ENCODE measurements around the gene SERTM1. TPM values are rescaled to one million over a fixed set of nuclear protein-coding genes. Genes with fewer than 3 reads are reported as not detected.

SERTM1 gene
- total and polyA plus RNA-seq, 2 donors (not counting 1 experiment from before 2014, with no cell fraction given), result not detected

GRCh38 chr13:36673352-36673751 is 468 bp upstream of the SERTM1 start:
- Histone ChIP-seq H3K4me2 (ENCODE audit: extremely low read depth, insufficient read depth, low read length) (no peak overlapping the region), H3K4me3 (replicated peaks in 1 of 4; ENCODE audit: control extremely low read depth in 1 of 4, insufficient read depth in 1 of 4, low read depth in 3 of 4, low read length in 4 of 4) (no peak overlapping the region), H3K9ac (ENCODE audit: insufficient read depth, low read length) (no peak overlapping the region), H3K27ac (ENCODE audit: insufficient read depth, low read length) (no peak overlapping the region), H3K9me3 (ENCODE audit: control insufficient read depth, insufficient read depth, low read depth, low read length) (no peaks in the 10 kb centered on the region), H3K79me2 (ENCODE audit: control insufficient read depth, insufficient read depth, low read length) (no peaks in the 10 kb centered on the region), H3K4me1 (ENCODE audit: control insufficient read depth, extremely low read depth, insufficient read depth, low read length) (no peaks in the 10 kb centered on the region), H3K27me3 (ENCODE audit: control insufficient read depth, insufficient read depth, low read length) (peaks cover 15% of the 10 kb centered on the region), H3K36me3 (ENCODE audit: control insufficient read depth, insufficient read depth, low read length) (no peaks in the 10 kb centered on the region), H2AFZ (ENCODE audit: low read length) (no peak overlapping the region), H4K20me1 (ENCODE audit: control insufficient read depth, extremely low read depth, insufficient read depth, low read length) (no peaks in the 10 kb centered on the region)
- TF ChIP-seq CTCF (conservative IDR thresholded peaks at IDR 0.05 in 1 of 2, IDR thresholded peaks at IDR 0.05 in 1 of 2; ENCODE audit: low read depth in 1 of 2, low read length in 2 of 2) (no peak), EZH2 (IDR thresholded peaks at IDR 0.05; ENCODE audit: low read length, missing control alignments) (no peak)
- no peak for DNase-seq (ENCODE audit: low read depth in 2 of 2)

DNA sequence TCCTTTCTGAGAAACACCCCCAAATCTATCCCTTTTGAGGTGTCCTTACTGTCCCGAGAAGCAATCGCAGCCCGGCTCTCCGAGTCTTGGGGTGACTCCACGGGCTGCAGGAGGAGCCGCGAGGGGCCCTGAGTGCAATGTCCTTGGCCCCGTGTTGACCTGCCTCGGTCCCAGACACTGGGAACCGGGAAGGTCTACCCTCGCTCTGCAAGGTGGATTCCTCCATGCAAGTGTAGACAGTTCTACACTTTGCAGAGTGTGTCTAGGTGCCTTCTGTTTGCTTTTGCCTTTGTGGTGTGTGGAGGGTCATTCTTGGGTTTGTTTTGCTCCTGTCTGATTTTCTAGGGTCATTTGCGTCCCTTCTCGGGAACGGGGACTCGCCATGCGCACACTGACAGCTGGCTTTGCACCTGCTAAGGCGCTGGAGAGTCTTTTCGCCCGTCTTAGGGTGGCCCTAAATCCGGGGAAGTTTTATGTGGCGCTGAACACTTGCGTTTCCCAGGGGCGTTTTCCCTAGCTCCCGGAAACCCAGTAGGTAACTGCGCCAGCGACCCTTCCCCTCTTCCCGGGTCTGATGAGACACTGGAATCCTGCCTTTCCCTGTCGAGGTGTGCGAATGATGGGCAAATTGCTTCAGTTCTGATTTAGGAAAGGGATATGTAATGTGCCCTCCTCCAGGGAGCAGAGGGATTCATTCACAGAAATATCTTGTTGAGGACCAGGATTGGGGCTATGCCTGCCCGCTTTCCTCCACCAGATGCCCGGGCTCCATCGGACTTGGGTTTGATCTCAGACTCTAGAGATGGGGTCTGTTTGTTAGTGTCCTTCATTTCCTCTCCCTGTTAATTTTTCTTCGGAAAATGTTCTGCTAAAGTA is 755 bp downstream of the SERTM1 start:
- H3K4me1 ChIP-seq (ENCODE audit: control insufficient read depth, extremely low read depth, insufficient read depth, low read length), result no peaks in the 10 kb centered on the region
- no peak overlapping the region for H3K27ac ChIP-seq (ENCODE audit: insufficient read depth, low read length)
- H3K9ac ChIP-seq (ENCODE audit: insufficient read depth, low read length), result no peak overlapping the region
- no peaks in the 10 kb centered on the region for H4K20me1 ChIP-seq (ENCODE audit: control insufficient read depth, extremely low read depth, insufficient read depth, low read length)
- no peak for TF ChIP-seq EZH2 (IDR thresholded peaks at IDR 0.05; ENCODE audit: low read length, missing control alignments)
- TF ChIP-seq CTCF (conservative IDR thresholded peaks at IDR 0.05 in 1 of 2, IDR thresholded peaks at IDR 0.05 in 1 of 2; ENCODE audit: low read depth in 1 of 2, low read length in 2 of 2), result no peak
- H2AFZ ChIP-seq (ENCODE audit: low read length), result no peak overlapping the region
- no peak overlapping the region for H3K4me3 ChIP-seq (replicated peaks in 1 of 4; ENCODE audit: control extremely low read depth in 1 of 4, insufficient read depth in 1 of 4, low read depth in 3 of 4, low read length in 4 of 4)
- no peaks in the 10 kb centered on the region for H3K36me3 ChIP-seq (ENCODE audit: control insufficient read depth, insufficient read depth, low read length)
- peaks cover 15% of the 10 kb centered on the region for H3K27me3 ChIP-seq (ENCODE audit: control insufficient read depth, insufficient read depth, low read length)
- no peaks in the 10 kb centered on the region for H3K79me2 ChIP-seq (ENCODE audit: control insufficient read depth, insufficient read depth, low read length)
- no peak overlapping the region for H3K4me2 ChIP-seq (ENCODE audit: extremely low read depth, insufficient read depth, low read length)
- no peaks in the 10 kb centered on the region for H3K9me3 ChIP-seq (ENCODE audit: control insufficient read depth, insufficient read depth, low read depth, low read length)
- no peak for DNase-seq (ENCODE audit: low read depth in 2 of 2)

DNA sequence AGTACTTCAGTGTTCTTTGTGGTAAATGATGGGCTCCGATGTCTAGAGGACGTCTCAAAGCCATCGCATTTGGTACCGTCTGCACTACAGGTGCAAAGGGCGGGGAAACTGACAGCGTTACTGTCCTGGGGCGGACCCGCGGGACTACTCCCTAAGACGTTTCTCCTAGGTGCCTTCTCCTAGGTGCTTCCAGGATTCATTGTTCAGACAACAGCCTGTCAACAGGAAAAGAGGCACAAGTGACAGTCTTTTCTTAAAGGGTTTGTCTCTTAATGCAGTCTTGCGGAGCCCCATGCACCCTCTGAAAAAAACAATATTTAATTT is 1.4 kb downstream of the SERTM1 start:
- no peak overlapping the region for H3K27ac ChIP-seq (ENCODE audit: insufficient read depth, low read length)
- no peak overlapping the region for H3K9ac ChIP-seq (ENCODE audit: insufficient read depth, low read length)
- DNase-seq (ENCODE audit: low read depth in 2 of 2), result no peak
- no peak overlapping the region for H3K4me3 ChIP-seq (replicated peaks in 1 of 4; ENCODE audit: control extremely low read depth in 1 of 4, insufficient read depth in 1 of 4, low read depth in 3 of 4, low read length in 4 of 4)
- no peaks in the 10 kb centered on the region for H4K20me1 ChIP-seq (ENCODE audit: control insufficient read depth, extremely low read depth, insufficient read depth, low read length)
- H3K9me3 ChIP-seq (ENCODE audit: control insufficient read depth, insufficient read depth, low read depth, low read length), result no peaks in the 10 kb centered on the region
- no peak overlapping the region for H3K4me2 ChIP-seq (ENCODE audit: extremely low read depth, insufficient read depth, low read length)
- H3K27me3 ChIP-seq (ENCODE audit: control insufficient read depth, insufficient read depth, low read length), result peaks cover 15% of the 10 kb centered on the region
- TF ChIP-seq CTCF (conservative IDR thresholded peaks at IDR 0.05 in 1 of 2, IDR thresholded peaks at IDR 0.05 in 1 of 2; ENCODE audit: low read depth in 1 of 2, low read length in 2 of 2) (no peak), EZH2 (IDR thresholded peaks at IDR 0.05; ENCODE audit: low read length, missing control alignments) (no peak)
- no peaks in the 10 kb centered on the region for H3K79me2 ChIP-seq (ENCODE audit: control insufficient read depth, insufficient read depth, low read length)
- no peaks in the 10 kb centered on the region for H3K36me3 ChIP-seq (ENCODE audit: control insufficient read depth, insufficient read depth, low read length)
- H3K4me1 ChIP-seq (ENCODE audit: control insufficient read depth, extremely low read depth, insufficient read depth, low read length), result no peaks in the 10 kb centered on the region
- no peak overlapping the region for H2AFZ ChIP-seq (ENCODE audit: low read length)

Data from fibroblast of lung (primary cell).